Esophagus squamous epithelium (tissue), 5 donors: Measurements from ENCODE around the gene KCNJ4. TPM values are rescaled to one million over a fixed set of nuclear protein-coding genes. Genes with fewer than 3 reads are reported as not detected.

Experiments
- DNase-seq: peaks from one replicate; lab custom pipeline; 2025; lab: John Stamatoyannopoulos, UW
- H3K27ac ChIP-seq, 4 donors: fragments of 200-600 bp; sonication (generic); one replicate each; pipeline ENCODE4 v1.5.1; 2016 to 2019; ENCODE audit warnings: mild to moderate bottlenecking in 1 of 4
- H3K27me3 ChIP-seq, 4 donors: fragments of 200-600 bp; sonication (generic); 1 replicate in 3 of 4; 2 replicates in 1 of 4; pipeline versions ENCODE4 v1.5.1 to v1.6.0; 2017 to 2021; ENCODE audit warnings: antibody characterized with exemption in 1 of 4
- H3K36me3 ChIP-seq, 3 donors: fragments of 200-600 bp; sonication (generic); one replicate each; pipeline ENCODE4 v1.5.1; 2016 to 2019
- H3K4me1 ChIP-seq, 3 donors: fragments of 200-600 bp; sonication (generic); one replicate each; pipeline ENCODE4 v1.5.1; 2017 to 2019
- H3K4me3 ChIP-seq, 4 donors: fragments of 200-600 bp; sonication (generic); 1 replicate in 3 of 4; 2 replicates in 1 of 4; pipeline ENCODE4 v1.5.1; 2016 to 2019; ENCODE audit warnings: mild to moderate bottlenecking in 2 of 4, moderate library complexity in 1 of 4
- H3K9me3 ChIP-seq, 3 donors: fragments of 200-600 bp; sonication (generic); one replicate each; pipeline ENCODE4 v1.5.1; 2016 to 2019
- CTCF ChIP-seq, 6 experiments: fragments of 450-650 bp in 4 of 6; fragments of 200-600 bp in 2 of 6; sonication (generic) in 2 of 6; IDR thresholded peaks; one replicate each; pipeline ENCODE4 v1.5.1; 2016 to 2019; ENCODE audit warnings: antibody characterized with exemption in 6 of 6, mild to moderate bottlenecking in 4 of 6, moderate library complexity in 4 of 6
- POLR2A ChIP-seq, 4 donors: fragments of 450-650 bp; IDR thresholded peaks; one replicate each; pipeline ENCODE4 v1.6.1; 2017; ENCODE audit warnings: antibody characterized with exemption in 4 of 4, mild to moderate bottlenecking in 4 of 4, moderate library complexity in 3 of 4
- WGBS, 2 donors: methylation state at CpG; one replicate each; pipeline ENCODE4 v1.1.5; 2018; 5-methylcytosine and 5-hydroxymethylcytosine counted together
- intact Hi-C: fragments of 100-400 bp; cut with DNase I; formaldehyde crosslinking; loops from one replicate; pipeline ENCODE4 v1.15.0; 2022
- total RNA-seq, 4 donors: library from RNA; depleted of rRNA; stranded (reverse); fragments of >200 nt; gene quantifications; one replicate each; pipeline ENCODE4 v1.1.0, GENCODE V29; 2016
- donor health status: DM: yes; HTN: yes; CAD: no.

KCNJ4 gene
- total RNA-seq, 4 donors from 2014 or later: not detected

GRCh38 chr22:38462960-38463784 is 8.2 kb upstream of the KCNJ4 start:
- Histone ChIP-seq H3K4me1 (peaks cover 6 to 22% (median 8%) of the 10 kb centered on the region in 3 donors), H3K9me3 (no peaks in the 10 kb centered on the region), H3K36me3 (no peaks in the 10 kb centered on the region), H3K27me3 (peaks cover 0 to 89% (median 3%) of the 10 kb centered on the region in 4 donors), H3K27ac (no peak overlapping the region), H3K4me3 (no peak overlapping the region)
- 60 to 90% methylated on average over 17 to 26 of the region's 28 CpGs for WGBS, 2 donors
- intact Hi-C loops: no loop called here
- TF ChIP-seq CTCF (IDR thresholded peaks at IDR 0.05): no peak
- TF ChIP-seq POLR2A (IDR thresholded peaks at IDR 0.05): no peak
- no peak for DNase-seq

GRCh38 chr22:38461414-38462081 is 6.5 kb upstream of the KCNJ4 start:
- Histone ChIP-seq H3K27ac (no peak overlapping the region), H3K27me3 (peaks cover 0 to 93% (median 3%) of the 10 kb centered on the region in 4 donors), H3K4me3 (peak overlapping the region in 3 of 4 donors; percentile 0 to 9 (median 2)), H3K36me3 (no peaks in the 10 kb centered on the region), H3K9me3 (no peaks in the 10 kb centered on the region), H3K4me1 (peaks cover 0 to 10% (median 5%) of the 10 kb centered on the region in 3 donors)
- intact Hi-C loops: no loop called here
- 2 to 22% methylated on average over 9 to 25 of the region's 51 CpGs for WGBS, 2 donors
- no peak for DNase-seq
- peak in 1 of 6 experiments; percentile 11 for TF ChIP-seq CTCF (IDR thresholded peaks at IDR 0.05)
- no peak for TF ChIP-seq POLR2A (IDR thresholded peaks at IDR 0.05)

GRCh38 chr22:38461057-38461413 is 6.0 kb upstream of the KCNJ4 start:
- Histone ChIP-seq H3K27me3 (peaks cover 0 to 93% (median 5%) of the 10 kb centered on the region in 4 donors), H3K27ac (no peak overlapping the region), H3K4me3 (peak overlapping the region in 2 of 4 donors; percentile 2 to 9), H3K4me1 (peaks cover 2 to 13% (median 5%) of the 10 kb centered on the region in 3 donors), H3K9me3 (no peaks in the 10 kb centered on the region), H3K36me3 (no peaks in the 10 kb centered on the region)
- no peak for DNase-seq
- WGBS, 2 donors: 39 to 43% methylated on average over 7 to 9 of the region's 9 CpGs
- no peak for TF ChIP-seq POLR2A (IDR thresholded peaks at IDR 0.05)
- intact Hi-C loops: no loop called here

- Histone ChIP-seq H3K27me3 (peaks cover 0 to 93% (median 5%) of the 10 kb centered on the region in 4 donors), H3K27ac (no peak overlapping the region), H3K4me1 (peaks cover 5 to 19% (median 8%) of the 10 kb centered on the region in 3 donors), H3K36me3 (no peaks in the 10 kb centered on the region), H3K4me3 (no peak overlapping the region), H3K9me3 (no peaks in the 10 kb centered on the region)
- TF ChIP-seq POLR2A (IDR thresholded peaks at IDR 0.05): no peak
- DNase-seq: no peak
- intact Hi-C loops: no loop called here
- 40 to 47% methylated on average over 4 to 7 of the region's 8 CpGs for WGBS, 2 donors
These were observed 5.4 kb upstream of the KCNJ4 start for GRCh38 chr22:38460426-38460840.

- 73 to 79% methylated on average over 14 of the region's 14 CpGs for WGBS, 2 donors
- intact Hi-C loops: no loop called here
- DNase-seq: no peak
- Histone ChIP-seq H3K36me3 (no peaks in the 10 kb centered on the region), H3K27ac (no peak overlapping the region), H3K4me1 (peaks cover 8 to 37% (median 20%) of the 10 kb centered on the region in 3 donors), H3K27me3 (peaks cover 9 to 100% (median 13%) of the 10 kb centered on the region in 4 donors), H3K9me3 (no peaks in the 10 kb centered on the region), H3K4me3 (no peak overlapping the region)
- TF ChIP-seq POLR2A (IDR thresholded peaks at IDR 0.05) (no peak), CTCF (IDR thresholded peaks at IDR 0.05) (no peak)
These were observed 2.1 kb upstream of the KCNJ4 start for GRCh38 chr22:38456841-38457699.
